ENCODE results near the gene PUS1.

DNA sequence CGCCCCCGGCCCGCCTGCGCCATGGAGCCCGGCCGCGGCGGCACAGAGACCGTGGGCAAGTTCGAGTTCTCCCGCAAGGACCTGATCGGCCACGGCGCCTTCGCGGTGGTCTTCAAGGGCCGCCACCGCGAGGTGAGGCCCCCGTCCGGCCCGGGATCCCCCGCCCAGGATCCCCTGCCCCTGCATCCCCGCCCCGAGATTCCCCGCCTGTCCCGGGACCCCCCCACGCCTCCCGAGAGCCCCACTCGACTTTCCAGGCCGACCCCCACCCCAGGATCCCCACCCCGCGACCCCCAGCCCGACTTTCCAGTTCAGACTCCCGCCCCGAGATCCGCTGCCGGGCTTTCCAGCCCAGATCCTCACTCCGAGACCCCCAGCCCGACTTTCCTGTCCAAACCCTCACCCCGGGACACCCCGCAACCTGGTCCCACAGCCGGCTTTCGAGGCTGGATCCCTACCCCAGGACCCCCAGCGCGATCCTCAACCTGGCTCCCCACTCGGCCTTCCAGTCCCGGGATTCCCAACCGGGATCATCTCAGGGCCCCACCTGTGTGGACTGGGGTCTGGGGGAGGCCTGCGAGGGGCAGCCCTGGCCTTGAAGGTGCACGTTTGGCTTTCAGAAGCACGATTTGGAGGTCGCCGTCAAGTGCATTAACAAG, 34.0 kb upstream of the PUS1 start:
- TF ChIP-seq, protein P1, sequence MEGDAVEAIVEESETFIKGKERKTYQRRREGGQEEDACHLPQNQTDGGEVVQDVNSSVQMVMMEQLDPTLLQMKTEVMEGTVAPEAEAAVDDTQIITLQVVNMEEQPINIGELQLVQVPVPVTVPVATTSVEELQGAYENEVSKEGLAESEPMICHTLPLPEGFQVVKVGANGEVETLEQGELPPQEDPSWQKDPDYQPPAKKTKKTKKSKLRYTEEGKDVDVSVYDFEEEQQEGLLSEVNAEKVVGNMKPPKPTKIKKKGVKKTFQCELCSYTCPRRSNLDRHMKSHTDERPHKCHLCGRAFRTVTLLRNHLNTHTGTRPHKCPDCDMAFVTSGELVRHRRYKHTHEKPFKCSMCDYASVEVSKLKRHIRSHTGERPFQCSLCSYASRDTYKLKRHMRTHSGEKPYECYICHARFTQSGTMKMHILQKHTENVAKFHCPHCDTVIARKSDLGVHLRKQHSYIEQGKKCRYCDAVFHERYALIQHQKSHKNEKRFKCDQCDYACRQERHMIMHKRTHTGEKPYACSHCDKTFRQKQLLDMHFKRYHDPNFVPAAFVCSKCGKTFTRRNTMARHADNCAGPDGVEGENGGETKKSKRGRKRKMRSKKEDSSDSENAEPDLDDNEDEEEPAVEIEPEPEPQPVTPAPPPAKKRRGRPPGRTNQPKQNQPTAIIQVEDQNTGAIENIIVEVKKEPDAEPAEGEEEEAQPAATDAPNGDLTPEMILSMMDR (IDR thresholded peaks at IDR 0.05; ENCODE audit: control extremely low read depth in 1 of 3, insufficient read depth in 1 of 3, low read depth in 1 of 3, low read length in 3 of 3): no peak
- no peak for TF ChIP-seq GABPA (IDR thresholded peaks at IDR 0.05; ENCODE audit: borderline replicate concordance, insufficient read depth, low read length)
- TF ChIP-seq RFX5 (IDR thresholded peaks at IDR 0.05; ENCODE audit: borderline replicate concordance, low read depth, low read length): no peak
- TF ChIP-seq ASH2L (IDR thresholded peaks at IDR 0.05; ENCODE audit: low read length): no peak
- no peak for TF ChIP-seq BCL11A (IDR thresholded peaks at IDR 0.05; ENCODE audit: low read depth in 2 of 2, low read length in 2 of 2)
- no peak for TF ChIP-seq RAD21 (IDR thresholded peaks at IDR 0.05 in 1 of 2, conservative IDR thresholded peaks at IDR 0.05 in 1 of 2; ENCODE audit: low read depth in 2 of 2, low read length in 2 of 2)
- TF ChIP-seq, protein P2, sequence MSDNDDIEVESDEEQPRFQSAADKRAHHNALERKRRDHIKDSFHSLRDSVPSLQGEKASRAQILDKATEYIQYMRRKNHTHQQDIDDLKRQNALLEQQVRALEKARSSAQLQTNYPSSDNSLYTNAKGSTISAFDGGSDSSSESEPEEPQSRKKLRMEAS (IDR thresholded peaks at IDR 0.05): no peak
- TF ChIP-seq POLR2A (IDR thresholded peaks at IDR 0.05; ENCODE audit: control extremely low read depth in 1 of 2, low read depth in 2 of 2, low read length in 2 of 2): no peak
- no peak for TF ChIP-seq RXRA (IDR thresholded peaks at IDR 0.05; ENCODE audit: insufficient read depth, low read depth, low read length)
- TF ChIP-seq EZH2 (IDR thresholded peaks at IDR 0.05; ENCODE audit: low read depth, low read length, severe bottlenecking): no peak
- no peak for TF ChIP-seq CEBPB (IDR thresholded peaks at IDR 0.05; ENCODE audit: low read depth, low read length)
- TF ChIP-seq SIX5 (IDR thresholded peaks at IDR 0.05; ENCODE audit: low read depth, low read length): no peak
